Measurements from ENCODE around the gene NIPA2.

- TF ChIP-seq, protein P1, sequence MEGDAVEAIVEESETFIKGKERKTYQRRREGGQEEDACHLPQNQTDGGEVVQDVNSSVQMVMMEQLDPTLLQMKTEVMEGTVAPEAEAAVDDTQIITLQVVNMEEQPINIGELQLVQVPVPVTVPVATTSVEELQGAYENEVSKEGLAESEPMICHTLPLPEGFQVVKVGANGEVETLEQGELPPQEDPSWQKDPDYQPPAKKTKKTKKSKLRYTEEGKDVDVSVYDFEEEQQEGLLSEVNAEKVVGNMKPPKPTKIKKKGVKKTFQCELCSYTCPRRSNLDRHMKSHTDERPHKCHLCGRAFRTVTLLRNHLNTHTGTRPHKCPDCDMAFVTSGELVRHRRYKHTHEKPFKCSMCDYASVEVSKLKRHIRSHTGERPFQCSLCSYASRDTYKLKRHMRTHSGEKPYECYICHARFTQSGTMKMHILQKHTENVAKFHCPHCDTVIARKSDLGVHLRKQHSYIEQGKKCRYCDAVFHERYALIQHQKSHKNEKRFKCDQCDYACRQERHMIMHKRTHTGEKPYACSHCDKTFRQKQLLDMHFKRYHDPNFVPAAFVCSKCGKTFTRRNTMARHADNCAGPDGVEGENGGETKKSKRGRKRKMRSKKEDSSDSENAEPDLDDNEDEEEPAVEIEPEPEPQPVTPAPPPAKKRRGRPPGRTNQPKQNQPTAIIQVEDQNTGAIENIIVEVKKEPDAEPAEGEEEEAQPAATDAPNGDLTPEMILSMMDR (IDR thresholded peaks at IDR 0.05) = no peak
- TF ChIP-seq EP300 (IDR thresholded peaks at IDR 0.05) = no peak
These were observed 17.3 kb downstream of the NIPA2 start for GRCh38 chr15:22855791-22856190.
